Parathyroid adenoma (tissue), 2 donors: ENCODE results near the gene ZMYND15.
A peak's percentile ranks its signal among the peaks of the same experiment; 100 is the strongest.

Source experiments
- H2AFZ ChIP-seq: fragments of 300-600 bp; sonication (generic); one replicate; pipeline ENCODE4 v1.7.0; 2017; ENCODE audit warnings: antibody characterized with exemption, mild to moderate bottlenecking
- H3K27ac ChIP-seq: fragments of 300-600 bp; sonication (generic); one replicate; pipeline ENCODE4 v1.7.0; 2017
- H3K27me3 ChIP-seq: fragments of 300-600 bp; sonication (generic); one replicate; pipeline ENCODE4 v1.7.0; 2017; ENCODE audit warnings: low read length; ENCODE audit not compliant: control insufficient read depth, insufficient read depth
- H3K36me3 ChIP-seq: fragments of 300-600 bp; sonication (generic); one replicate; pipeline ENCODE4 v1.7.0; 2017; ENCODE audit warnings: low read length; ENCODE audit not compliant: control insufficient read depth, insufficient read depth
- H3K4me1 ChIP-seq: fragments of 300-600 bp; sonication (generic); one replicate; pipeline ENCODE4 v1.7.0; 2017; ENCODE audit warnings: control low read depth
- H3K4me2 ChIP-seq: fragments of 300-600 bp; sonication (generic); one replicate; pipeline ENCODE4 v1.7.0; 2017; ENCODE audit warnings: low read length
- H3K4me3 ChIP-seq: fragments of 300-600 bp; sonication (generic); one replicate; pipeline ENCODE4 v1.7.0; 2017; ENCODE audit warnings: low read depth, low read length
- H3K79me2 ChIP-seq: fragments of 300-600 bp; sonication (generic); one replicate; pipeline ENCODE4 v1.7.0; 2017; ENCODE audit warnings: control low read depth
- H3K9ac ChIP-seq: fragments of 300-600 bp; sonication (generic); one replicate; pipeline ENCODE4 v1.7.0; 2017; ENCODE audit warnings: mild to moderate bottlenecking
- H3K9me3 ChIP-seq: fragments of 300-600 bp; sonication (generic); one replicate; pipeline ENCODE4 v1.7.0; 2017; ENCODE audit warnings: low read length; ENCODE audit not compliant: control insufficient read depth
- CTCF ChIP-seq: fragments of 300-600 bp; sonication (generic); IDR thresholded peaks from one replicate; pipeline ENCODE4 v1.7.0; 2017; ENCODE audit warnings: antibody characterized with exemption, mild to moderate bottlenecking
- donor health status: primary hyperparathyroidism.

Gene ZMYND15

GRCh38 chr17:4777969-4778760 is 38.5 kb downstream of the ZMYND15 start:
- Histone ChIP-seq H3K9me3 (no peaks in the 10 kb centered on the region), H3K27me3 (no peaks in the 10 kb centered on the region), H3K4me2 (no peak overlapping the region), H3K9ac (no peak overlapping the region), H3K79me2 (no peaks in the 10 kb centered on the region), H3K27ac (no peak overlapping the region), H3K4me3 (no peak overlapping the region), H3K36me3 (no peaks in the 10 kb centered on the region), H2AFZ (no peak overlapping the region), H3K4me1 (no peaks in the 10 kb centered on the region)
- no peak for TF ChIP-seq CTCF

GRCh38 chr17:4780325-4780955 is 40.8 kb downstream of the ZMYND15 start:
- no peak for TF ChIP-seq CTCF
- Histone ChIP-seq H2AFZ (no peak overlapping the region), H3K36me3 (no peaks in the 10 kb centered on the region), H3K9ac (no peak overlapping the region), H3K4me2 (no peak overlapping the region), H3K9me3 (no peaks in the 10 kb centered on the region), H3K27ac (no peak overlapping the region), H3K4me3 (no peak overlapping the region), H3K27me3 (no peaks in the 10 kb centered on the region), H3K4me1 (no peaks in the 10 kb centered on the region), H3K79me2 (no peaks in the 10 kb centered on the region)

- Histone ChIP-seq H3K4me3 (no peak overlapping the region), H3K4me2 (no peak overlapping the region), H3K79me2 (no peaks in the 10 kb centered on the region), H3K9ac (no peak overlapping the region), H2AFZ (no peak overlapping the region), H3K4me1 (peaks cover 15% of the 10 kb centered on the region), H3K27ac (no peak overlapping the region), H3K36me3 (no peaks in the 10 kb centered on the region), H3K27me3 (no peaks in the 10 kb centered on the region), H3K9me3 (no peaks in the 10 kb centered on the region)
- TF ChIP-seq CTCF = no peak
Observed at GRCh38 chr17:4782652-4783051, 43.0 kb downstream of the ZMYND15 start.

- TF ChIP-seq CTCF = no peak
- Histone ChIP-seq H3K9ac (no peak overlapping the region), H3K4me1 (peaks cover 19% of the 10 kb centered on the region), H3K4me2 (peak overlapping the region; percentile 71), H2AFZ (peak overlapping the region; percentile 72), H3K36me3 (no peaks in the 10 kb centered on the region), H3K79me2 (no peaks in the 10 kb centered on the region), H3K27me3 (no peaks in the 10 kb centered on the region), H3K9me3 (no peaks in the 10 kb centered on the region), H3K4me3 (peak overlapping the region; percentile 50), H3K27ac (peak overlapping the region; percentile 85)
Observed at GRCh38 chr17:4785311-4786105, 45.9 kb downstream of the ZMYND15 start.
